Keratinocyte (primary cell): Measurements from ENCODE around the gene GGACT.

Experiments used
- EZH2 ChIP-seq: IDR thresholded peaks from one replicate; pipeline ENCODE4 v1.6.1; 2012; ENCODE audit warnings: inconsistent platforms, mild to moderate bottlenecking, low read length, moderate library complexity
- TF ChIP-seq, protein P1 (sequence below), 3 experiments: IDR thresholded peaks in 1 of 3; conservative IDR thresholded peaks in 1 of 3; optimal IDR thresholded peaks in 1 of 3; 2 replicates in 2 of 3; 3 replicates in 1 of 3; pipeline versions ENCODE3 to v1.5.1; 2011; ENCODE audit warnings: low read length in 3 of 3, mild to moderate bottlenecking in 3 of 3, moderate library complexity in 2 of 3, control low read depth in 1 of 3, inconsistent platforms in 1 of 3; ENCODE audit not compliant: insufficient read depth in 2 of 3; ENCODE audit errors: extremely low read depth in 1 of 3

DNA sequence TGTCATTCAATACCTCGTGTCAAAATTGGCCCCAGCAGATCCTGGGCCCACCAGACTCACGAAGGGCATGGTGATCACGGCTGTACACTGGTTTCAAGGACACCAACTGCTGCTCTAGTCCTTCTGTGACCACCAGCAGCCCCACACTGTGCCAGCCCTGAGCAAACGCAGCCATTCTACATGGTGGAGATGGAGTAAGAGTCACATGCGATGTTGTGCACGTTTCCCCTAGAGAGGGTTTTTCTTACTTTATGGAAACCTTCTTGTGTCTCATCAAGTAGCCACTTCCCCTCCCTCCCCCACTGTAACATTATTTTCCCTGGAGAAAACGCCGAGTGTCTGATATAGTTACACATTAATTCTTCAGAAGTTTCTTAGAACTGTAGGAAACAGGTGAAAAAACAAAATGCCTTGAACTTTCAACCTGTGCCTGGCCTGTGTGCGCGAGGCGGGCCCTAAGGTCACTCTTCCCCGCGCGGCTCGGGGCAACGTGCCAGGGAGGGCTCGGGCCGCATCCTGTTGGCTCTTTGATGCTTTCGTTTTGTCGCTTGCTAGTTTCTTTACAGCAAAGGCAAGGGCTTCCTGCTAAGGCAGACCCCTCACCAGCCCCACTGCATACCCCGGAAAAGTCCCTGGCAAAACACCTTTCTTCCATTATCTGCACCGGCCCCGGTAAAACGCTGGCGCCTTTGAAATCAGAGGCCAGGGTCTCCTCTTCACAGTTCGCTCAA is 44.6 kb downstream of the GGACT start:
- TF ChIP-seq, protein P1, sequence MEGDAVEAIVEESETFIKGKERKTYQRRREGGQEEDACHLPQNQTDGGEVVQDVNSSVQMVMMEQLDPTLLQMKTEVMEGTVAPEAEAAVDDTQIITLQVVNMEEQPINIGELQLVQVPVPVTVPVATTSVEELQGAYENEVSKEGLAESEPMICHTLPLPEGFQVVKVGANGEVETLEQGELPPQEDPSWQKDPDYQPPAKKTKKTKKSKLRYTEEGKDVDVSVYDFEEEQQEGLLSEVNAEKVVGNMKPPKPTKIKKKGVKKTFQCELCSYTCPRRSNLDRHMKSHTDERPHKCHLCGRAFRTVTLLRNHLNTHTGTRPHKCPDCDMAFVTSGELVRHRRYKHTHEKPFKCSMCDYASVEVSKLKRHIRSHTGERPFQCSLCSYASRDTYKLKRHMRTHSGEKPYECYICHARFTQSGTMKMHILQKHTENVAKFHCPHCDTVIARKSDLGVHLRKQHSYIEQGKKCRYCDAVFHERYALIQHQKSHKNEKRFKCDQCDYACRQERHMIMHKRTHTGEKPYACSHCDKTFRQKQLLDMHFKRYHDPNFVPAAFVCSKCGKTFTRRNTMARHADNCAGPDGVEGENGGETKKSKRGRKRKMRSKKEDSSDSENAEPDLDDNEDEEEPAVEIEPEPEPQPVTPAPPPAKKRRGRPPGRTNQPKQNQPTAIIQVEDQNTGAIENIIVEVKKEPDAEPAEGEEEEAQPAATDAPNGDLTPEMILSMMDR (optimal IDR thresholded peaks at IDR 0.05 in 1 of 3, IDR thresholded peaks at IDR 0.05 in 1 of 3, conservative IDR thresholded peaks at IDR 0.05 in 1 of 3; ENCODE audit: extremely low read depth in 1 of 3, insufficient read depth in 2 of 3, low read length in 3 of 3): no peak
- TF ChIP-seq EZH2: no peak
